ENCODE results near the gene SHMT2. TPM values are rescaled to one million over a fixed set of nuclear protein-coding genes. Genes with fewer than 3 reads are reported as not detected.

Gene SHMT2
- total and polyA plus RNA-seq, 2 donors: 37.0 to 63.1 TPM

DNA sequence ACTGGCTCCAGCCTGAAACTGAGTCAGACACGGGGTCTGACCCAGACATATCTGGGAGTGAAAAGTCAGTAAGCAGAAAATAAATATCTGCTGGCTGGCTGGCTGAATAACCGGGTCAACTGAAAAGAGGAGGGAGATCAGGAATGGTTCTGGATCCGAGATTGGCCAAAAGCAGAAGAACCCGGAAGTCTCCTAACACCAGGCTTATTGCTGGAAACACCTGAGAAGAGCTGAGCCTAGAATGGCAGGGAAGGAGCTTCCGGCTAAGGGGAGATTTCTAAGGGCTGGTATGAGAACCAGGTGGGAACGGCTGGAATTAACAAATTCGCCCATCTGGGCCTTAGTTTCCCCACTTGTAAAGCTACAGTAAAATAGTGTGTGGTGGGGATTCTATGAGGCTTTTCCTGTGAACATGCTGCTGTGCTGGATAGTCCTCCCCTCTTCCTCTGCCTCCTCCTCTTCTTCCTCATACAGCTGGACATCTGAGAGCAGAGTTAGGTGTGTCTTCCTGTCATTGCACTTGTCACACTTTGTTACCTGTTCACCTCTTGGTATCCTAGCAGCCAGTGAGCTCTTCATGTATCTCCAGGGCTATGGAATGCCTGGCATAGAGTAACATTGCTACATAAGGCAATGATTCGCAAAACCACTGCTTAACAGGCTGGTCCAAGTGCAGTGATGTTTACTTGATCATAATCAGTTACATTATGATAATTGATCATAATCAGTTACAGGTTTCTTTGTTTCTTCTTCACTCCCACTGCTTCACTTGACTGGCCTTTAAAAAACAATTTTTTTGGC is 2.0 kb upstream of the SHMT2 start:
- peaks cover 35 to 59% of the 10 kb centered on the region in 2 donors for H3K4me1 ChIP-seq (ENCODE audit: control insufficient read depth in 2 of 2, insufficient read depth in 2 of 2, low read length in 2 of 2)
- peaks cover 5 to 23% of the 10 kb centered on the region in 2 donors for H3K9me3 ChIP-seq (ENCODE audit: control insufficient read depth in 2 of 2, insufficient read depth in 1 of 2, low read length in 1 of 2)
- DNase-seq (ENCODE audit: low read depth in 6 of 9, low spot score in 9 of 9): peak in 1 of 9 donors; percentile 11
- H3K4me3 ChIP-seq (ENCODE audit: low read length in 2 of 2): no peak overlapping the region
- H3K27ac ChIP-seq (ENCODE audit: low read depth in 1 of 2, low read length in 1 of 2): no peak overlapping the region
- WGBS: 40% methylated on average over 8 of the region's 8 CpGs
- H3K27me3 ChIP-seq (ENCODE audit: control insufficient read depth in 2 of 2, insufficient read depth in 1 of 2, low read length in 1 of 2): peaks cover 40 to 59% of the 10 kb centered on the region in 2 donors
- H3K36me3 ChIP-seq (ENCODE audit: control insufficient read depth in 2 of 2, insufficient read depth in 2 of 2, low read length in 1 of 2): peaks cover 16 to 18% of the 10 kb centered on the region in 2 donors

- H3K4me1 ChIP-seq (ENCODE audit: control insufficient read depth in 2 of 2, insufficient read depth in 2 of 2, low read length in 2 of 2): peaks cover 35 to 53% of the 10 kb centered on the region in 2 donors
- peaks cover 32 to 34% of the 10 kb centered on the region in 2 donors for H3K36me3 ChIP-seq (ENCODE audit: control insufficient read depth in 2 of 2, insufficient read depth in 2 of 2, low read length in 1 of 2)
- WGBS: 3% methylated on average over 9 of the region's 9 CpGs
- H3K27ac ChIP-seq (ENCODE audit: low read depth in 1 of 2, low read length in 1 of 2): no peak overlapping the region
- H3K4me3 ChIP-seq (ENCODE audit: low read length in 2 of 2): peak overlapping the region; percentile 55 to 72
- peaks cover 5 to 20% of the 10 kb centered on the region in 2 donors for H3K9me3 ChIP-seq (ENCODE audit: control insufficient read depth in 2 of 2, insufficient read depth in 1 of 2, low read length in 1 of 2)
- DNase-seq (ENCODE audit: low read depth in 6 of 9, low spot score in 9 of 9): no peak
- H3K27me3 ChIP-seq (ENCODE audit: control insufficient read depth in 2 of 2, insufficient read depth in 1 of 2, low read length in 1 of 2): peaks cover 24 to 45% of the 10 kb centered on the region in 2 donors
These were observed 371 bp upstream of the SHMT2 start for GRCh38 chr12:57229046-57229633.

DNA sequence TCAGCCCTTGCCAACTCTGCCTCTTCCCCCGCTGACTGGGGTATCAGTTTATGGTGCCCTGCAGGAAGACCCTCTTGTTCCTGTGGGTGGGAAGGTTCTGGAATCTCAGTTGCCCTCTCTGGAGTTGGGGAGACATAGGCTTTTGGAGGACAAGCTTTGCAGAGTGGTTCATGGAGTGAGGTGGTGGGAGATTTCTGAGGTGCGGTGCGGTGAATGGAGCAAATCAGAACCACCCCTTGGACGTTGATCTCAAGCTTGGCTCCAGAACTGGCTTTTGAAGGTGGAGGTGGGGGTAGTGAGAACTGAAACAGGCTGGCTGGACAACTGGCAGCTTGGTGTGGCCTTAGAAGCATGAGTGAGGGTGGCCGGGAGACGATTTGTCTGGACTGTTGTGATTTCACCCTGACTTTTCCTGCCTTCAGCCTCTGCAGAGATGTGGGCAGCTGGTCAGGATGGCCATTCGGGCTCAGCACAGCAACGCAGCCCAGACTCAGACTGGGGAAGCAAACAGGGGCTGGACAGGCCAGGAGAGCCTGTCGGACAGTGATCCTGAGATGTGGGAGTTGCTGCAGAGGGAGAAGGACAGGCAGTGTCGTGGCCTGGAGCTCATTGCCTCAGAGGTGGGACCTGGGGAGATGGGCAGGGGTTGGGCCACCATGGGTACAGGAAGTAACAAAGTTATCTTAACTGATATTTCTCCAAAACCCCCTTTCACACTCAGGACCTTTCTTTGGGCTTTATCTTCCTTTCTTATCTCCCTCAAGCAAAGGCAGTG is 1.1 kb downstream of the SHMT2 start:
- WGBS: 86% methylated on average over 10 of the region's 10 CpGs
- H3K27ac ChIP-seq (ENCODE audit: low read depth in 1 of 2, low read length in 1 of 2): no peak overlapping the region
- H3K36me3 ChIP-seq (ENCODE audit: control insufficient read depth in 2 of 2, insufficient read depth in 2 of 2, low read length in 1 of 2): peaks cover 44 to 46% of the 10 kb centered on the region in 2 donors
- no peak for DNase-seq (ENCODE audit: low read depth in 6 of 9, low spot score in 9 of 9)
- H3K4me3 ChIP-seq (ENCODE audit: low read length in 2 of 2): peak overlapping the region; percentile 55 to 72
- H3K4me1 ChIP-seq (ENCODE audit: control insufficient read depth in 2 of 2, insufficient read depth in 2 of 2, low read length in 2 of 2): peaks cover 34 to 44% of the 10 kb centered on the region in 2 donors
- H3K27me3 ChIP-seq (ENCODE audit: control insufficient read depth in 2 of 2, insufficient read depth in 1 of 2, low read length in 1 of 2): peaks cover 20 to 42% of the 10 kb centered on the region in 2 donors
- H3K9me3 ChIP-seq (ENCODE audit: control insufficient read depth in 2 of 2, insufficient read depth in 1 of 2, low read length in 1 of 2): peaks cover 0 to 9% of the 10 kb centered on the region in 2 donors

GRCh38 chr12:57231276-57232021 is 1.9 kb downstream of the SHMT2 start:
- 99% methylated on average over 13 of the region's 13 CpGs for whole genome bisulfite sequencing
- H3K27ac ChIP-seq (ENCODE audit: low read depth in 1 of 2, low read length in 1 of 2): peak overlapping the region in 1 of 2 donors; percentile 40
- H3K4me3 ChIP-seq (ENCODE audit: low read length in 2 of 2): no peak overlapping the region
- H3K27me3 ChIP-seq (ENCODE audit: control insufficient read depth in 2 of 2, insufficient read depth in 1 of 2, low read length in 1 of 2): peaks cover 27 to 42% of the 10 kb centered on the region in 2 donors
- H3K4me1 ChIP-seq (ENCODE audit: control insufficient read depth in 2 of 2, insufficient read depth in 2 of 2, low read length in 2 of 2): peaks cover 25 to 42% of the 10 kb centered on the region in 2 donors
- H3K9me3 ChIP-seq (ENCODE audit: control insufficient read depth in 2 of 2, insufficient read depth in 1 of 2, low read length in 1 of 2): peaks cover 0 to 11% of the 10 kb centered on the region in 2 donors
- DNase-seq (ENCODE audit: low read depth in 6 of 9, low spot score in 9 of 9): no peak
- H3K36me3 ChIP-seq (ENCODE audit: control insufficient read depth in 2 of 2, insufficient read depth in 2 of 2, low read length in 1 of 2): peaks cover 44 to 50% of the 10 kb centered on the region in 2 donors

DNA sequence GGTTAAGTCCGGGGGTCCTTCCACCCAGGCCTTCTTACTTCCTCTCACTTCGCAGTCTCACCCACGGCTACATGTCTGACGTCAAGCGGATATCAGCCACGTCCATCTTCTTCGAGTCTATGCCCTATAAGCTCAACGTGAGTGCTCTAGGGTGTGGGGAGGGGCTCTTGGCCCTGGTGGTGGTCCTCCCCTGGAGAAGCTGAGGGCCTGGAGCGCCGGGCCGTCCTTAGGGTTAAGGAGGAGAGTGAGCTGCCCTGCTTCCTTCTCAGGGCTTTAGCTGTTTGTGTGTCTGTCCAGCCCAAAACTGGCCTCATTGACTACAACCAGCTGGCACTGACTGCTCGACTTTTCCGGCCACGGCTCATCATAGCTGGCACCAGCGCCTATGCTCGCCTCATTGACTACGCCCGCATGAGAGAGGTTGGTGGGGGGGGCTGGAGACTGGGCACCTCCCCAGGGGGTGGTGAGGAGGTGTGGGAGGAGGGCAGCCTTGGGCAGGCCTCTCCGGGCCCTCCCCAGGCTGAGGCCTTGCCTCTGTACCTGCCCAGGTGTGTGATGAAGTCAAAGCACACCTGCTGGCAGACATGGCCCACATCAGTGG is 2.7 kb downstream of the SHMT2 start:
- no peak for DNase-seq (ENCODE audit: low read depth in 6 of 9, low spot score in 9 of 9)
- Histone ChIP-seq H3K36me3 (ENCODE audit: control insufficient read depth in 2 of 2, insufficient read depth in 2 of 2, low read length in 1 of 2) (peaks cover 44 to 50% of the 10 kb centered on the region in 2 donors), H3K9me3 (ENCODE audit: control insufficient read depth in 2 of 2, insufficient read depth in 1 of 2, low read length in 1 of 2) (peaks cover 0 to 18% of the 10 kb centered on the region in 2 donors), H3K27ac (ENCODE audit: low read depth in 1 of 2, low read length in 1 of 2) (no peak overlapping the region), H3K4me1 (ENCODE audit: control insufficient read depth in 2 of 2, insufficient read depth in 2 of 2, low read length in 2 of 2) (peaks cover 22 to 44% of the 10 kb centered on the region in 2 donors), H3K4me3 (ENCODE audit: low read length in 2 of 2) (no peak overlapping the region), H3K27me3 (ENCODE audit: control insufficient read depth in 2 of 2, insufficient read depth in 1 of 2, low read length in 1 of 2) (peaks cover 27 to 42% of the 10 kb centered on the region in 2 donors)
- 98% methylated on average over 19 of the region's 19 CpGs for WGBS

DNA sequence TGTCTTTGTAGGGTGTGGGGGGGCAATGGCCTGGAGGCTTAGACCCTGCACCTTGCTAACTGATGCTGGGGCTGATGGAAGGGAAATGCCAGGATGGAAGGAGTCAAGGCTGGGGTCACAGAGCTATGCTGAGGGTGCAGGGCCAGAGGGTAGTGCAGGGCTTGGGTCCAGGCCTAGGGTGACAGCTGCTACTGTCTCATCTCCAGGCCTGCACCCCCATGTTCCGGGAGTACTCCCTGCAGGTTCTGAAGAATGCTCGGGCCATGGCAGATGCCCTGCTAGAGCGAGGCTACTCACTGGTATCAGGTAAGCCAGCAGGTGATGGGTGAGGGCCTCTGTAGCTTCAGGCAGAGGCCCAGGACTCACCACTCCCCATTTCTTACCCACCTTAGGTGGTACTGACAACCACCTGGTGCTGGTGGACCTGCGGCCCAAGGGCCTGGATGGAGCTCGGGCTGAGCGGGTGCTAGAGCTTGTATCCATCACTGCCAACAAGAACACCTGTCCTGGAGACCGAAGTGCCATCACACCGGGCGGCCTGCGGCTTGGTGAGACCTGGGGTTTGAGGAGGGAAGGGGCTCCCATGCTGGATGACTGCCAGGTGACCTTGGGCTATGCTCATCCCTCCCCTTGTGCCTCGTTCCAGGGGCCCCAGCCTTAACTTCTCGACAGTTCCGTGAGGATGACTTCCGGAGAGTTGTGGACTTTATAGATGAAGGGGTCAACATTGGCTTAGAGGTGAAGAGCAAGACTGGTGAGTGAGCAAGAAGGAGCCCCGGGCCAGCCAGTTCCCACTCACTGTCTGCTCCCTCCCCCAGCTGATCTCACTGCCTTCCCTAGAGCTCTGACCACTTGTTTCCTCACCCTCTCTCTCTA is 4.1 kb downstream of the SHMT2 start:
- 98% methylated on average over 15 of the region's 15 CpGs for WGBS
- Histone ChIP-seq H3K36me3 (ENCODE audit: control insufficient read depth in 2 of 2, insufficient read depth in 2 of 2, low read length in 1 of 2) (peaks cover 44 to 50% of the 10 kb centered on the region in 2 donors), H3K4me3 (ENCODE audit: low read length in 2 of 2) (no peak overlapping the region), H3K4me1 (ENCODE audit: control insufficient read depth in 2 of 2, insufficient read depth in 2 of 2, low read length in 2 of 2) (peaks cover 28 to 51% of the 10 kb centered on the region in 2 donors), H3K27me3 (ENCODE audit: control insufficient read depth in 2 of 2, insufficient read depth in 1 of 2, low read length in 1 of 2) (peaks cover 38 to 43% of the 10 kb centered on the region in 2 donors), H3K9me3 (ENCODE audit: control insufficient read depth in 2 of 2, insufficient read depth in 1 of 2, low read length in 1 of 2) (peaks cover 0 to 21% of the 10 kb centered on the region in 2 donors), H3K27ac (ENCODE audit: low read depth in 1 of 2, low read length in 1 of 2) (no peak overlapping the region)
- no peak for DNase-seq (ENCODE audit: low read depth in 6 of 9, low spot score in 9 of 9)

DNA sequence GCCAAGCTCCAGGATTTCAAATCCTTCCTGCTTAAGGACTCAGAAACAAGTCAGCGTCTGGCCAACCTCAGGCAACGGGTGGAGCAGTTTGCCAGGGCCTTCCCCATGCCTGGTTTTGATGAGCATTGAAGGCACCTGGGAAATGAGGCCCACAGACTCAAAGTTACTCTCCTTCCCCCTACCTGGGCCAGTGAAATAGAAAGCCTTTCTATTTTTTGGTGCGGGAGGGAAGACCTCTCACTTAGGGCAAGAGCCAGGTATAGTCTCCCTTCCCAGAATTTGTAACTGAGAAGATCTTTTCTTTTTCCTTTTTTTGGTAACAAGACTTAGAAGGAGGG is 4.7 kb downstream of the SHMT2 start:
- no peak overlapping the region for H3K4me3 ChIP-seq (ENCODE audit: low read length in 2 of 2)
- H3K27ac ChIP-seq (ENCODE audit: low read depth in 1 of 2, low read length in 1 of 2): peak overlapping the region in 1 of 2 donors; percentile 57
- peaks cover 43 to 50% of the 10 kb centered on the region in 2 donors for H3K27me3 ChIP-seq (ENCODE audit: control insufficient read depth in 2 of 2, insufficient read depth in 1 of 2, low read length in 1 of 2)
- peaks cover 30 to 52% of the 10 kb centered on the region in 2 donors for H3K4me1 ChIP-seq (ENCODE audit: control insufficient read depth in 2 of 2, insufficient read depth in 2 of 2, low read length in 2 of 2)
- 96% methylated on average over 3 of the region's 3 CpGs for WGBS
- DNase-seq (ENCODE audit: low read depth in 6 of 9, low spot score in 9 of 9): no peak
- peaks cover 0 to 23% of the 10 kb centered on the region in 2 donors for H3K9me3 ChIP-seq (ENCODE audit: control insufficient read depth in 2 of 2, insufficient read depth in 1 of 2, low read length in 1 of 2)
- peaks cover 44 to 50% of the 10 kb centered on the region in 2 donors for H3K36me3 ChIP-seq (ENCODE audit: control insufficient read depth in 2 of 2, insufficient read depth in 2 of 2, low read length in 1 of 2)

All from thymus (tissue), 11 donors.